HepG2 (cell line): ENCODE measurements around the gene FAM83C. TPM values are rescaled to one million over a fixed set of nuclear protein-coding genes. Genes with fewer than 3 reads are reported as not detected.

Source experiments
- AHR ChIP-seq: IDR thresholded peaks from 2 replicates; pipeline ENCODE4 v1.6.1; 2018; ENCODE audit warnings: missing genetic modification reagents, missing compliant biosample characterization
- CBX5 ChIP-seq: sonication (generic); formaldehyde crosslinking; IDR thresholded peaks from 2 replicates; pipeline ENCODE4 v1.4.0; 2020; ENCODE audit warnings: missing genetic modification reagents, borderline replicate concordance
- FLYWCH1 ChIP-seq: sonication (generic); formaldehyde crosslinking; IDR thresholded peaks from 2 replicates; pipeline ENCODE4 v1.8.1; 2023; ENCODE audit warnings: mild to moderate bottlenecking, missing genetic modification reagents
- HDAC6 ChIP-seq: fragments of 200-600 bp; sonication (generic); IDR thresholded peaks from 2 replicates; pipeline ENCODE4 v1.7.0; 2017; ENCODE audit warnings: mild to moderate bottlenecking, antibody characterized with exemption, low read length, low read depth
- IRF2 ChIP-seq: IDR thresholded peaks from 2 replicates; pipeline ENCODE4 v1.6.1; 2018; ENCODE audit warnings: missing genetic modification reagents, missing compliant biosample characterization
- KDM5B ChIP-seq: sonication (generic); formaldehyde crosslinking; IDR thresholded peaks from 2 replicates; pipeline ENCODE4 v1.4.0; 2020; ENCODE audit warnings: missing genetic modification reagents, mild to moderate bottlenecking, borderline replicate concordance
- MZF1 ChIP-seq: sonication (generic); formaldehyde crosslinking; IDR thresholded peaks from 2 replicates; pipeline ENCODE4 v1.8.1; 2023; ENCODE audit warnings: mild to moderate bottlenecking, missing genetic modification reagents, borderline replicate concordance
- NFYC ChIP-seq: IDR thresholded peaks from 2 replicates; pipeline ENCODE4 v1.6.1; 2016; ENCODE audit warnings: missing genetic modification reagents, missing compliant biosample characterization
- NRL ChIP-seq: sonication (generic); formaldehyde crosslinking; IDR thresholded peaks from 2 replicates; pipeline ENCODE4 v1.5.0; 2020; ENCODE audit warnings: missing genetic modification reagents, mild to moderate bottlenecking, moderate library complexity, borderline replicate concordance
- PITX1 ChIP-seq: sonication (generic); formaldehyde crosslinking; IDR thresholded peaks from 2 replicates; pipeline ENCODE4 v1.5.1; 2020; ENCODE audit warnings: mild to moderate bottlenecking, missing genetic modification reagents
- RAD21 ChIP-seq: fragments of 450-650 bp; formaldehyde crosslinking; IDR thresholded peaks from 2 replicates; pipeline ENCODE4 v1.5.0; 2020; ENCODE audit warnings: mild to moderate bottlenecking
- TBX3 ChIP-seq: fragments of 450-650 bp; IDR thresholded peaks from 2 replicates; pipeline ENCODE4 v1.6.1; 2017; ENCODE audit warnings: antibody characterized with exemption, mild to moderate bottlenecking, inconsistent platforms, borderline replicate concordance
- TCF7 ChIP-seq: sonication (generic); IDR thresholded peaks from 2 replicates; pipeline ENCODE4 v1.6.1; 2016; ENCODE audit warnings: antibody characterized with exemption, low read depth
- ZNF546 ChIP-seq: sonication (generic); formaldehyde crosslinking; conservative IDR thresholded peaks from 2 replicates; pipeline ENCODE4 v1.8.1; 2023; ENCODE audit warnings: mild to moderate bottlenecking, missing genetic modification reagents
- ZNF552 ChIP-seq: sonication (generic); formaldehyde crosslinking; IDR thresholded peaks from 2 replicates; pipeline ENCODE4 v1.9.0; 2022; ENCODE audit warnings: missing genetic modification reagents, mild to moderate bottlenecking, borderline replicate concordance
- ZNF572 ChIP-seq: sonication (generic); formaldehyde crosslinking; IDR thresholded peaks from 2 replicates; pipeline ENCODE4 v1.5.1; 2020; ENCODE audit warnings: mild to moderate bottlenecking, missing genetic modification reagents
- ZNF713 ChIP-seq: sonication (generic); formaldehyde crosslinking; IDR thresholded peaks from 2 replicates; pipeline ENCODE4 v1.4.0; 2020; ENCODE audit warnings: mild to moderate bottlenecking, missing genetic modification reagents
- ZNF749 ChIP-seq: sonication (generic); formaldehyde crosslinking; IDR thresholded peaks from 2 replicates; pipeline ENCODE4 v1.8.0; 2022; ENCODE audit warnings: mild to moderate bottlenecking, missing genetic modification reagents, moderate library complexity, borderline replicate concordance
- ZNF768 ChIP-seq: sonication (generic); formaldehyde crosslinking; IDR thresholded peaks from 2 replicates; pipeline ENCODE4 v1.4.0; 2020; ENCODE audit warnings: missing genetic modification reagents
- ZSCAN25 ChIP-seq: sonication (generic); formaldehyde crosslinking; IDR thresholded peaks from 2 replicates; pipeline ENCODE4 v1.8.0; 2022; ENCODE audit warnings: mild to moderate bottlenecking, missing genetic modification reagents
- polyA plus RNA-seq, 8 experiments: library from polyadenylated mRNA; depleted of rRNA in 3 of 8; stranded (reverse) in 7 of 8; unstranded in 1 of 8; fragments of >200 nt; fragmentation: Illumina TruSeq in 4 of 8; extraction: Trizol in 4 of 8; gene quantifications; 2 replicates each; pipeline versions ENCODE4 v1.2.1 to v1.2.3, GENCODE V29; 2011 to 2016; ENCODE audit warnings: low read depth in 4 of 8, missing spikeins in 1 of 8, mixed read lengths in 1 of 8; ENCODE audit not compliant: insufficient read depth in 1 of 8
- total RNA-seq, 5 experiments: library from RNA; depleted of rRNA; stranded (reverse); fragments of >200 nt; fragmentation: Illumina TruSeq; extraction: Trizol; gene quantifications; 2 replicates each; pipeline ENCODE4 v1.2.3, GENCODE V29; 2016; ENCODE audit warnings: low read depth in 1 of 5
- TF ChIP-seq, protein P1 (sequence below): sonication (generic); formaldehyde crosslinking; IDR thresholded peaks from 2 replicates; pipeline ENCODE4 v1.4.0; 2020; ENCODE audit warnings: missing genetic modification reagents
- TF ChIP-seq, protein P2 (sequence below): sonication (generic); formaldehyde crosslinking; IDR thresholded peaks from 2 replicates; pipeline ENCODE4 v1.4.0; 2020; ENCODE audit warnings: missing genetic modification reagents, mild to moderate bottlenecking, borderline replicate concordance
- TF ChIP-seq, protein P3 (sequence below): sonication (generic); formaldehyde crosslinking; IDR thresholded peaks from 2 replicates; pipeline ENCODE4 v1.5.1; 2020; ENCODE audit warnings: missing genetic modification reagents, mild to moderate bottlenecking, borderline replicate concordance
- TF ChIP-seq, protein P4 (sequence below): IDR thresholded peaks from 2 replicates; pipeline ENCODE4 v1.6.1; 2016; ENCODE audit warnings: low read depth, borderline replicate concordance
- TF ChIP-seq, protein P5 (sequence below): sonication (generic); formaldehyde crosslinking; IDR thresholded peaks from 2 replicates; pipeline ENCODE4 v1.8.0; 2023; ENCODE audit warnings: mild to moderate bottlenecking, missing genetic modification reagents

Gene FAM83C
- total and polyA plus RNA-seq, 2 of the 13 experiments (the other 11 are each of a cell fraction or from before 2014, with no cell fraction given): 0.04 TPM; not detected in 1

DNA sequence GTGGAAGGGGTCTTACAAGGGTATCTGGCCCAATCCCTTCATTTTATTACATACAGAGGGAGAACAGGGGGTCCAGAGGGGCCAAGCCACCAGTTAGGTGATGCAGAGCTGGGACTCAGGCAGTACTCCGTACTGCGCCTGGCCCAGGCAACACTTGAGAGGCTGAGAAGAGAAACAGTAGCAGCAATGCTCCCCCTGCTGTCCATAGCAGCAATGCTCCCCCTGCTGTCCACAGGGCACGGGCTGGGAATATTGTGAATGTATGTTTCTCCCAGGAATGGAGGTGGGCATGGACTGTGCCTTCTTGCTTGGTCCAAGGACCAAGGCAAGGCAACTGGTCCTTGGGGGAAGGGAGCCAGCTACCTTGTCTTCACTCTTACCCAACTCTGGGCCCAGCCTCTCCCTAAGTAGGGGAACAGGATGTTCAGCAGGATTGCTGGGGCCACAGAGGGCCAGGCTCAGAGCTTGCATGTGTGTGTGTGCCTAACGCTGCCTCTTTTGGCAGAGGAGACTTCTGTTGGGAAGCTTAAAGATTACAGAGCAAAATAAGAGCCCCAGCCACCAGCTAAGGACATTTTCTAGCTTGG is 14.8 kb upstream of the FAM83C start (continued):
- TF ChIP-seq, protein P1, sequence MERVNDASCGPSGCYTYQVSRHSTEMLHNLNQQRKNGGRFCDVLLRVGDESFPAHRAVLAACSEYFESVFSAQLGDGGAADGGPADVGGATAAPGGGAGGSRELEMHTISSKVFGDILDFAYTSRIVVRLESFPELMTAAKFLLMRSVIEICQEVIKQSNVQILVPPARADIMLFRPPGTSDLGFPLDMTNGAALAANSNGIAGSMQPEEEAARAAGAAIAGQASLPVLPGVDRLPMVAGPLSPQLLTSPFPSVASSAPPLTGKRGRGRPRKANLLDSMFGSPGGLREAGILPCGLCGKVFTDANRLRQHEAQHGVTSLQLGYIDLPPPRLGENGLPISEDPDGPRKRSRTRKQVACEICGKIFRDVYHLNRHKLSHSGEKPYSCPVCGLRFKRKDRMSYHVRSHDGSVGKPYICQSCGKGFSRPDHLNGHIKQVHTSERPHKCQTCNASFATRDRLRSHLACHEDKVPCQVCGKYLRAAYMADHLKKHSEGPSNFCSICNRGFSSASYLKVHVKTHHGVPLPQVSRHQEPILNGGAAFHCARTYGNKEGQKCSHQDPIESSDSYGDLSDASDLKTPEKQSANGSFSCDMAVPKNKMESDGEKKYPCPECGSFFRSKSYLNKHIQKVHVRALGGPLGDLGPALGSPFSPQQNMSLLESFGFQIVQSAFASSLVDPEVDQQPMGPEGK: peak; percentile 36; the same call in 1 of the 2 replicates
- TF ChIP-seq PITX1 (no peak), ZNF572 (peak; percentile 55; the same call in 1 of the 2 replicates), ZNF552 (no peak), KDM5B (CRISPR knock-in tag) (no peak; the same call in 1 of the 2 replicates), NFYC (no peak), HDAC6 (no peak), ZNF713 (CRISPR knock-in tag) (no peak), MZF1 (CRISPR knock-in tag) (no peak), RAD21 (peak; percentile 90), ZNF768 (CRISPR knock-in tag) (peak; percentile 89), FLYWCH1 (CRISPR knock-in tag) (no peak), IRF2 (CRISPR knock-in tag) (peak; percentile 74), TCF7 (no peak), ZNF749 (no peak), ZSCAN25 (no peak; the same call in 1 of the 2 replicates), TBX3 (0 out of 2 replicates have a peak, but pooled peaks have one; percentile 23), ZNF546 (CRISPR knock-in tag) (no peak), NRL (peak; percentile 82; the same call in 1 of the 2 replicates), AHR (CRISPR knock-in tag) (no peak), CBX5 (CRISPR knock-in tag) (peak; percentile 39; the same call in 1 of the 2 replicates)
- TF ChIP-seq, protein P2, sequence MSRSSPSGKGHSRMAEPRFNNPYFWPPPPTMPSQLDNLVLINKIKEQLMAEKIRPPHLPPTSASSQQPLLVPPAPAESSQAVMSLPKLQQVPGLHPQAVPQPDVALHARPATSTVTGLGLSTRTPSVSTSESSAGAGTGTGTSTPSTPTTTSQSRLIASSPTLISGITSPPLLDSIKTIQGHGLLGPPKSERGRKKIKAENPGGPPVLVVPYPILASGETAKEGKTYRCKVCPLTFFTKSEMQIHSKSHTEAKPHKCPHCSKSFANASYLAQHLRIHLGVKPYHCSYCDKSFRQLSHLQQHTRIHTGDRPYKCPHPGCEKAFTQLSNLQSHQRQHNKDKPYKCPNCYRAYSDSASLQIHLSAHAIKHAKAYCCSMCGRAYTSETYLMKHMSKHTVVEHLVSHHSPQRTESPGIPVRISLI (CRISPR knock-in tag): no peak
- TF ChIP-seq, protein P3, sequence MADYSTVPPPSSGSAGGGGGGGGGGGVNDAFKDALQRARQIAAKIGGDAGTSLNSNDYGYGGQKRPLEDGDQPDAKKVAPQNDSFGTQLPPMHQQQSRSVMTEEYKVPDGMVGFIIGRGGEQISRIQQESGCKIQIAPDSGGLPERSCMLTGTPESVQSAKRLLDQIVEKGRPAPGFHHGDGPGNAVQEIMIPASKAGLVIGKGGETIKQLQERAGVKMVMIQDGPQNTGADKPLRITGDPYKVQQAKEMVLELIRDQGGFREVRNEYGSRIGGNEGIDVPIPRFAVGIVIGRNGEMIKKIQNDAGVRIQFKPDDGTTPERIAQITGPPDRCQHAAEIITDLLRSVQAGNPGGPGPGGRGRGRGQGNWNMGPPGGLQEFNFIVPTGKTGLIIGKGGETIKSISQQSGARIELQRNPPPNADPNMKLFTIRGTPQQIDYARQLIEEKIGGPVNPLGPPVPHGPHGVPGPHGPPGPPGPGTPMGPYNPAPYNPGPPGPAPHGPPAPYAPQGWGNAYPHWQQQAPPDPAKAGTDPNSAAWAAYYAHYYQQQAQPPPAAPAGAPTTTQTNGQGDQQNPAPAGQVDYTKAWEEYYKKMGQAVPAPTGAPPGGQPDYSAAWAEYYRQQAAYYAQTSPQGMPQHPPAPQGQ: no peak
- TF ChIP-seq, protein P4, sequence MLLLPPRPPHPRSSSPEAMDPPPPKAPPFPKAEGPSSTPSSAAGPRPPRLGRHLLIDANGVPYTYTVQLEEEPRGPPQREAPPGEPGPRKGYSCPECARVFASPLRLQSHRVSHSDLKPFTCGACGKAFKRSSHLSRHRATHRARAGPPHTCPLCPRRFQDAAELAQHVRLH (CRISPR knock-in tag): no peak
- TF ChIP-seq, protein P5, sequence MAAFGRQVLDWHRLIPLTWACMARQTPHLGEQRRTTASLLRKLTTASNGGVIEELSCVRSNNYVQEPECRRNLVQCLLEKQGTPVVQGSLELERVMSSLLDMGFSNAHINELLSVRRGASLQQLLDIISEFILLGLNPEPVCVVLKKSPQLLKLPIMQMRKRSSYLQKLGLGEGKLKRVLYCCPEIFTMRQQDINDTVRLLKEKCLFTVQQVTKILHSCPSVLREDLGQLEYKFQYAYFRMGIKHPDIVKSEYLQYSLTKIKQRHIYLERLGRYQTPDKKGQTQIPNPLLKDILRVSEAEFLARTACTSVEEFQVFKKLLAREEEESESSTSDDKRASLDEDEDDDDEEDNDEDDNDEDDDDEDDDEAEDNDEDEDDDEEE: no peak
